ENCODE results near the gene ANKIB1.

DNA sequence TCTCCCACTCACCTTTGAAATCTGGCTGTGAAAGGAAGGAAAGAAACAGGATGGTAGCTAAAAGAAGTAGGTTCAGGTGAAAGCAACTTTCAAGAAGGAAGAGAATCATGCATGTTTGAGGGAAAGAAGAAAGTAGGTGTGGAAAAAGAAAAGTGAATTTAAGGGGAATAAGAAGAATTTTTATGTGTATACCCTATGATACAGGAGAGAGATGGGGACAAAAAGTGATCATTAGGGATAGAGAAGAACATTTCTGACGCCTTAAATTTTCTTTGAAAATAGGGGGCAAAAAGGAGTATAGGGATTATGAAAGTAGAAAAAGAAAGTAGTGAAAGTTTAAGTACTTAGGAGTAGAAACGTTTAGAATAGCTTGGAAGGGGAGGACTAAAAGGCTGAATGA lies 15.2 kb upstream of the ANKIB1 start:
- TF ChIP-seq, protein P1, sequence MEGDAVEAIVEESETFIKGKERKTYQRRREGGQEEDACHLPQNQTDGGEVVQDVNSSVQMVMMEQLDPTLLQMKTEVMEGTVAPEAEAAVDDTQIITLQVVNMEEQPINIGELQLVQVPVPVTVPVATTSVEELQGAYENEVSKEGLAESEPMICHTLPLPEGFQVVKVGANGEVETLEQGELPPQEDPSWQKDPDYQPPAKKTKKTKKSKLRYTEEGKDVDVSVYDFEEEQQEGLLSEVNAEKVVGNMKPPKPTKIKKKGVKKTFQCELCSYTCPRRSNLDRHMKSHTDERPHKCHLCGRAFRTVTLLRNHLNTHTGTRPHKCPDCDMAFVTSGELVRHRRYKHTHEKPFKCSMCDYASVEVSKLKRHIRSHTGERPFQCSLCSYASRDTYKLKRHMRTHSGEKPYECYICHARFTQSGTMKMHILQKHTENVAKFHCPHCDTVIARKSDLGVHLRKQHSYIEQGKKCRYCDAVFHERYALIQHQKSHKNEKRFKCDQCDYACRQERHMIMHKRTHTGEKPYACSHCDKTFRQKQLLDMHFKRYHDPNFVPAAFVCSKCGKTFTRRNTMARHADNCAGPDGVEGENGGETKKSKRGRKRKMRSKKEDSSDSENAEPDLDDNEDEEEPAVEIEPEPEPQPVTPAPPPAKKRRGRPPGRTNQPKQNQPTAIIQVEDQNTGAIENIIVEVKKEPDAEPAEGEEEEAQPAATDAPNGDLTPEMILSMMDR (IDR thresholded peaks at IDR 0.05 in 8 of 11, conservative IDR thresholded peaks at IDR 0.05 in 3 of 11), result no peak
- no peak for TF ChIP-seq POLR2AphosphoS5 (IDR thresholded peaks at IDR 0.05)
